CD4-positive, alpha-beta T cell treated with Interleukin-2 at 100 ng/mL for 4 hours (primary cell): Measurements from ENCODE around the gene NSF.
"Not testable (repeated sequence)": the region's sequence is repeated elsewhere in the genome, so short reads cannot be mapped to it uniquely, and the experiment has no call there.

ENCODE experiments used
- DNase-seq: peaks from one replicate; pipeline ENCODE4 v3.0.0-alpha.2; 2020; ENCODE audit warnings: low spot score

Gene NSF

GRCh38 chr17:46590157-46591146 is at the start of gene NSF:
TSS of gene NSF (plus strand) at chr17:46590669. CDS start at chr17:46590776, 107 bp downstream.
- DNase-seq = not testable (repeated sequence)

GRCh38 chr17:46548607-46549006 is 41.9 kb upstream of the NSF start:
- DNase-seq = not testable (repeated sequence)

- not testable (repeated sequence) for DNase-seq
These were observed 31.3 kb upstream of the NSF start for GRCh38 chr17:46559155-46559554.

- DNase-seq = not testable (repeated sequence)
These were observed 30.4 kb upstream of the NSF start for GRCh38 chr17:46560048-46560447.

GRCh38 chr17:46566284-46566683 is 24.2 kb upstream of the NSF start:
- not testable (repeated sequence) for DNase-seq

- not testable (repeated sequence) for DNase-seq
These were observed 23.5 kb upstream of the NSF start for GRCh38 chr17:46566980-46567379.

- not testable (repeated sequence) for DNase-seq
These were observed 18.7 kb upstream of the NSF start for GRCh38 chr17:46571796-46572195.

- DNase-seq = peak; percentile 95
These were observed 11.1 kb upstream of the NSF start, which contains the start of gene ARL17A for GRCh38 chr17:46579083-46580075. TSS of gene ARL17A (minus strand) at chr17:46579691. CDS start at chr17:46576322, 3,369 bp downstream.

GRCh38 chr17:46580082-46580481 is 10.4 kb upstream of the NSF start:
- peak; percentile 6 for DNase-seq

GRCh38 chr17:46585444-46585843 is 5.0 kb upstream of the NSF start:
- DNase-seq = not testable (repeated sequence)

GRCh38 chr17:46591332-46591731 is 863 bp downstream of the NSF start:
- not testable (repeated sequence) for DNase-seq

GRCh38 chr17:46598344-46598931 is 8.0 kb downstream of the NSF start:
- not testable (repeated sequence) for DNase-seq

- not testable (repeated sequence) for DNase-seq
These were observed 10.3 kb downstream of the NSF start for GRCh38 chr17:46600767-46601166.

- not testable (repeated sequence) for DNase-seq
These were observed 12.7 kb downstream of the NSF start for GRCh38 chr17:46603125-46603524.

- DNase-seq = not testable (repeated sequence)
These were observed 20.8 kb downstream of the NSF start for GRCh38 chr17:46611304-46611703.

- not testable (repeated sequence) for DNase-seq
These were observed 23.4 kb downstream of the NSF start for GRCh38 chr17:46613876-46614275.

- not testable (repeated sequence) for DNase-seq
These were observed 26.7 kb downstream of the NSF start for GRCh38 chr17:46617121-46617520.

GRCh38 chr17:46618975-46619374 is 28.5 kb downstream of the NSF start:
- not testable (repeated sequence) for DNase-seq

- not testable (repeated sequence) for DNase-seq
These were observed 33.3 kb downstream of the NSF start for GRCh38 chr17:46623790-46624189.

GRCh38 chr17:46624726-46625125 is 34.3 kb downstream of the NSF start:
- DNase-seq = not testable (repeated sequence)

- DNase-seq = not testable (repeated sequence)
These were observed 37.0 kb downstream of the NSF start for GRCh38 chr17:46627452-46627851.
